ENCODE measurements around the gene TRAPPC3. TPM values are rescaled to one million over a fixed set of nuclear protein-coding genes. Genes with fewer than 3 reads are reported as not detected.

Gene TRAPPC3
- total RNA-seq, 1 experiment from 2014 or later: 141 TPM

GRCh38 chr1:36100376-36100775 is 48.9 kb downstream of the TRAPPC3 start:
- DNase-seq (ENCODE audit: low read depth): no peak

GRCh38 chr1:36099681-36100341 is 49.5 kb downstream of the TRAPPC3 start:
- DNase-seq (ENCODE audit: low read depth): peak; percentile 85

GRCh38 chr1:36098650-36099365 is 50.5 kb downstream of the TRAPPC3 start:
- no peak for DNase-seq (ENCODE audit: low read depth)

DNA sequence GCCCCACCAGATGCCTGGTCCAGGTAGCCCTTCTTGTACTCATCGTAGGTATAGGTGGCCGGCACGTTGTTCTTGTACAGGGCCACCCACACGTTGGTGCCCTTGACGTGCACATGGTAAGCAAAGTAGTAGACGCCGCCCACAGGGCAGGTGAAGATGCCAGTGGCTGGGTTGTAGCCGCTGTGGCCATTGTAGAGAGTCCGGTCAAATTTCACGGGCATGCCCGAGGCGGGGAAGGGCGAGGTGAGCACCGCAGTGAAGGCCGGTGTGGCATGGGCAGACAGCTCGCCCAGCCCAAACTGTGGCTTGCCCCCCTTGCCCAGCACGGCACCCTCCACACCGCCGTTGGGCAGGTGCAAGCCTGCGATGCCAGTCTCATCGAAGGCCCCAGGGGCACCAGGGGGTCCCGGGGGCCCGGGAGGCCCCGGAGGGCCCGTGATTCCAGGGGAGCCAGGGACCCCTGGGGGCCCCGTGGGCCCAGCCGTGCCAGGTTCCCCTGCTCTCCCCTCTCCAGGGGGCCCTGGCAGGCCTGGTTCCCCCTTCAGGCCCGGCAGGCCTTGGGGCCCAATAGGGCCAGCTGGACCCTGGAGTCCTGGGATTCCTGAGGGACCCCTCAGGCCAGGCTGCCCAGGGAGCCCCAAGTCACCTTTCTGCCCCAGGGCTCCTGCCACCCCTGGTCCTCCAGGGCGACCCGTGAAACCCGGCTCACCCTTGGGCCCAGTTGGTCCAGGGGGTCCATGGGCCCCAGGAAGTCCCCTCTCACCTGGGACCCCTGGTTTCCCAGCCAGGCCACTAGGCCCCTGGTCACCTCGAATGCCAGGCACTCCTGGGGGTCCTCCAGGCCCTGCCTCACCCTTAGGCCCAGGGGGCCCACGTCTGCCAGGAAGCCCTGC is 51.3 kb downstream of the TRAPPC3 start:
- DNase-seq (ENCODE audit: low read depth): no peak

DNA sequence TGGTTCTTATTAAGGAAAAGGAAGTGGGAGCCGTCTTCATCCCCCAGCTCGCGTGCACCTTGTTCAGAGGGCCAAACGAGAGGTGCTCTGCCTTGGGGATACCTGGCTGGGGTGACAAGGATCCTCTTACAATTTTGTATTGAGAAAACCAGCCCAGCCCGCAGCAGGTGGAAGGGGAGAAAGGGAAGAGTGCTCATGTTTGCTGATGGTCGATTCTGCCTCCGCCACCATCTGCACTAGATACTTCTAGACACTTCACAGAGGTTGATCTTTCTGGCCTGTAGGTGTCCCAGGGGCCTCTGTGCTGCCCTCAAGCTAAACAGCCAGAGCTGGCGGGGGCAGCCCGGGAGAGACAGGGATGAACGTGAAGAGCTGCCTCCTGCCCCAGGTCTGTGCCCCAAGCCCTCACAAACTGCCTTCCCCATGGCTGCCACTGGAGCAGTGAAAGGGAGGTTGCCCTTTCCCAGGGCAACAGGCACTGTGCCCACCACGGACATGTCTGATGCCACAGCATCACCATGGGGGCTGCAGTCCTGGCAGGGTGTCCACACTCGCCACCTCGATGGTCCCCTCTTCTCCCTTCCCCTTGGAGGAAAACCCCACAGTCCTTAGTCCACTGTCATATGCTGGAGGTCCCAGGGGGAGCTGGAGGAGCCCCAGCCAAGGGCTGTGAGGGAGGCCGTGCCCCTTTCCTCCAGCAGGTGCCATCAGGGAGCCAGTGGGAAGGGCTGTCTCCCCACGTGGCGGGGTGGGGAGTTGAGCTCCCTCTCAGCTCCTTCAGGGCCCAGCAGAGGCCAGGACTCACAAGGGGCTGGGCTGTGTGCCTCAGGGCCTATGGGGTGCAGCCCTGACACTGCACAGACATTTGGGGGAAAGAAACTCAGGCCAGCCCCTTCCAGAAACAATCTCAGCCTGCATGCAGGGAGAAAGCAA is 52.5 kb downstream of the TRAPPC3 start:
- peak; percentile 62 for DNase-seq (ENCODE audit: low read depth)

DNA sequence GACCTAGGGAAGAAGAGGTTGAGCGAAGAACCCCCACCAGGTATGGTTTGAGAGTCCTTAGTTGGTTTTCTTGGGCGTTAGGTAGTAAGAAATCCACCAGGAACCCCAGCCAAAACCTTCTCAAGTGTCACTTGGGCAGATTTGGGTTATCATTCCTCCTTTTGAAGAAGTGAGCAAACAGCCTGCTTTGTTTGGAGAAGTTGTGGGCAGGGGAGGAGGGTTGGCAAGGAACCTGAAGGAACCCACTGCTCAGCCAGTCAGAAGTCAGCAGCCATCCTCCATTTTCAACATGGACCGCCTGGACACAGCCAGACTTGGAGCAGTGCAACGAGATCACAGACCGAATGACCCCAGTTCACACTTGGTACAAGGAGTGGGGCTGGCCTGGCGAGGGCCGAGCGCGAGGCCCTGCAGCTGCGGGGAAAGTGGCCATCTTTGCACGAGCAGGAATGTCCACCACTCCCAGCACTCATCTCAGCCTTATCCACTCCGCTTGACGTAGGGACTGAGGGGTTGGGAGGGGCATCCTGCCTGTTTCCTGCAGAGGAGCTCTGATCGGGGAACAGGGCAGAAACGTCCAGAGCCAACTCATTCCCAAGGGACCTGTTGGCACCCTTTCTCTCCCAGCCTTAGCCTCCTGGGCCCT is 53.4 kb downstream of the TRAPPC3 start:
- DNase-seq (ENCODE audit: low read depth): no peak

DNA sequence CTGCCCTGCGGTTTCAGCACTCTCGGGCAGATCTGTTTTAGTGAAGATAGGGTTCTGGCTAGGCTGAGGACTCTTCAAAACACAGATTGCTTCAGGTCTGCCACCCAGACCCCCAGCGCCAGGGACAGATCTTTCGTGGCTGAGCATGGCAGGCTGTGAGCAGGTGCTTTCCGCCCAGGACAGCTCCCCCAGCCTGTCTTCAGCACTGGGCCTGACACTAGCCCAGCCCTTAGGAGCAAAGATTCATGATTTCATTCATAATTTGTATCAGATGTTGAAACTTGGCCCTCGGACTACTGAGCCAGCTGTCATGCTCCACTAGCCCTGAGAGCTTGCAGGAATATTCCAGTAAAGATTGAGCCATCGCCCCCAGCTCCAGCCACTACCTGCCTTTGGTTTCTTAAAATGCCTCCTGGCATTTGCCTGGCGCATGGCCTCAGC is 54.6 kb downstream of the TRAPPC3 start:
- no peak for DNase-seq (ENCODE audit: low read depth)

DNA sequence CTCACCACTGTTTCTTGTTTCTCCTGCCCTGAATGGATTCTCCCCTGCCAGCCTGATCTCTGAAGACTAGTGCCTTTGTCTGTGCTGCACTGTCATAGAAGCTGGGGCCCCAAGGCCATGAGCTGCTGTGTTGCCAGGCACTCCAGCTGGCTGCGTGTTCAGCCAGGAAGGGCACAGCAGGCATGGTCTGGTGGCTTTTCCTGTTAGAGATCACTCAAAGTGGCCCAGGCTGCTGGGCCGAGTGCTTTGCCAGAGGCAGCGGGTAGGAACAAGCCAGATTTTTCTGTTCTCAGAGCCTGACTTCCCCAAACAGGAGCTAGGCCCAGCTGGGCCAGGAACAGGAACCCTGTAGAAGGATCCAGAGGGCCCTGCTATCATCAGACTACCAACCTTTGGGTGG is 55.4 kb downstream of the TRAPPC3 start:
- DNase-seq (ENCODE audit: low read depth): no peak

GRCh38 chr1:36093226-36093625 is 56.1 kb downstream of the TRAPPC3 start:
- no peak for DNase-seq (ENCODE audit: low read depth)

DNA sequence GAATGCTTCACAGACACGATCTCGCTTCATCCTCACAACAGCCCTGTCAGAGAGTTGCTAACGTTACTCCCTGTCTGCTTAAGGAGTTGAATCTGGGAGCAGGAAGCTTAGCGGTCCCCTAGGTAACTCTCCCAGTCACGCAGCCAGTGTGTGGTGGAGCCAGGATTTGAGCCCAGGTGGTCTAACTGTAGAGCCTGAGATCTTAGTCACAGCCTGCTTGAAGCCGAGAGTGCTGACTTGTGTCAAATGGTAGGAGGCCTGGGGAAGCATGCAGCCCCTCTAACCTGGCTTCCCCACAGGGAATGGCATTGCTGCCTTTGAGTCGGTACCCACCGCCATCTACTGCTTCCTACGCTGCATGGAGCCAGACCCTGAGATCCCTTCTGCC is 56.5 kb downstream of the TRAPPC3 start:
- no peak for DNase-seq (ENCODE audit: low read depth)

DNA sequence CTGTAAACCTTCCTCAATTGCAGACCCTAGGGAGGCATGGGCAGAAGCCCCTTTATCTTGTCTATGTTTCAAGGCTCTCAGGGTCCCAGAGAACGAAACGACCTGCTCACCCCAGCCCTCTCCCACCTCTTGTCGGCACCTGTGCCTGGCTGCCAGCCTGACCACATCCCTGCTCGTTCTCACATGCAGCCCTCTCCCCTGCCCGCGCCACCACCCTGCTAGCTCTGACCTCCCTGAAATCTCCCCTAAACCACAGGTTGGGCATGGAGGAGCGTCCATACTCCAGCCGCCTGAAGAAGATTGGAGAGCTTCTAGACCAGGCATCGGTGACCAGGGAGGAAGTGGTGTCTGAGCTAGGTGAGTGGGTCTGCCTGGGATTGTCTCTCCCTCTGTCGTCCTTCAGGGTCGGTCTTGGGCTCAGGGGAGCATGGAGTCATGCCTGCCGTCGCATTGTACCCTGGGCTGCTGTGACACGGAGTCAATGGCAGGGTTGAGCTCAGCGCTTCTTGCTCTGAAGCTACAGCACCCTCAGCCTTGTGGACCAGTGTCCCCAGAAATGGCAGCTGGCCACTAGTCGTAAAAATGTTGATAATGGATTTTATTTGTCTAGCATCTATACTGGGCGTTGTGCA is 57.0 kb downstream of the TRAPPC3 start:
- no peak for DNase-seq (ENCODE audit: low read depth)

- DNase-seq (ENCODE audit: low read depth): no peak
Measured at GRCh38 chr1:36091698-36092097, 57.6 kb downstream of the TRAPPC3 start.

DNA sequence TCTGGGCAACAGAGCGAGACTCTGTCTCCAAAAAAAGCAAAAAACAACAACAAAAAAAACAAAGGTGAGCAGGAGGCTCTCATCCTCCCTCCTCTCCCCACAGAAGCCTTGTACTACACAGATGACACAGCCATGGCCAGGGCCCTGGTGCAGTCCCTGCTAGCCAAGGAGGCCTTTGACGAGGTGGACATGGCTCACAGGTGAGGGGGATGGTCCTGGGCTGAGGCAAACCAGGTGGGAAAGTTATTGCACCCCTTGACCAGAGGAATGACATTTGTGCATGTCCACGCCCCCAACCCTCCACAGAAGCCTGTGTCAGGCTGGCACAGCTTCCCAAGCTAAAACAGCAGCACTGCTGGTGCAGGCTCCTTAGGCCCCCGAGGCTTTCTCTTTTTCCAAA is 58.1 kb downstream of the TRAPPC3 start:
- DNase-seq (ENCODE audit: low read depth): no peak

GRCh38 chr1:36089393-36090121 is 59.7 kb downstream of the TRAPPC3 start:
- DNase-seq (ENCODE audit: low read depth): peak; percentile 72

DNA sequence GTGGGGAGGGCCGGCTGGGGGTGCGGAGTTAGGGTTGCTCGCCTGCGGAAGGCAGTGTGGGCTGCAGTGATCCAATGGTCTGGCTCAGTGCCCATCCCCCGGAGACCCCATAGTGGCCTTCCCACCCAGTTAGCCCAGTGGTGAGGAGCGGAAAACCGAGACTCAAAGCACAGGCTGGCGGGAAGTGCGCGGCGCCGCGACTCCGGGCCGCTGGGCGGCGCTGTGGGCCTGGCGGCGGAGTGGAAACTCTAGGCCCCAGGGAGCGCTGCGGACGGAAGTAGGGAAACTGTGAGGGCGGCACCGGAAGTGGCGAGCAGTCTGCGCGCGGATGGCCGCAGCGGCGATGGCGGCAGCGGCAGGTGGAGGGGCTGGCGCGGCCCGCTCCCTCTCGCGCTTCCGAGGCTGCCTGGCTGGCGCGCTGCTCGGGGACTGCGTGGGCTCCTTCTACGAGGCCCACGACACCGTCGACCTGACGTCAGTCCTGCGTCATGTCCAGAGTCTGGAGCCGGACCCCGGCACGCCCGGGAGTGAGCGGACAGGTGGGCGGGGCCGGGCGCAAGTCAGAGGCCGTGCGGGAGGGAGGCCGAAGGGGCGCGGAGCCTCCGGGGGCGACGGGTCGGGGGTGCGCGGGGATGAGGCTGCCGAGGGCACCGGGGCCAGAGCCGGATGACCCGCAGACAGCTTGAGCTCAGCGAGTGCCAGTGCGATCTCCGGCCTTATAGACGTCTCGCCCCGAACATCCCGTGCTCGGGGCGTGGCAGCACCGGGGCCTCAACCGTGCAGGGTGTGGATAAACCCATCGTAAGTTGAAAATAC is 60.5 kb downstream of the TRAPPC3 start, which contains the start of gene ADPRS:
Gene ADPRS, plus strand, starts transcription at position 316 of the 816 bp plus-strand sequence. Its CDS starts 13 bp downstream, at position 329.
- peak; percentile 94 for DNase-seq (ENCODE audit: low read depth)

DNA sequence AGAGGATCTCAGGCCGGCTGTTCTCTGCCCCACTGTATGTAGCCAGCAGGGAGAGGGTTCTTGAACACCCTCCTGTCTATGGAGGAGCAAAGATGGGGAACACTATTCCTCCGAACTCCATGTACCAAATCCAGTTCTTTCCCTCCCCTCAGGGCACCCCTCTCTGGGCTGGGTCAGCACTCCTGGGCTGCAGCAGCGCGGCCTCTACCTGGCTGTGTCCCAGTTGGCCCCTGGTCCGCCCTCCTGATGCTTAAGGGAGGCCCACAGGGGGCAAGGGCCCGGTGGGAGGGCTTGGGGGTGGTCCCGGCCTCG is 61.1 kb downstream of the TRAPPC3 start:
- DNase-seq (ENCODE audit: low read depth): no peak

DNA sequence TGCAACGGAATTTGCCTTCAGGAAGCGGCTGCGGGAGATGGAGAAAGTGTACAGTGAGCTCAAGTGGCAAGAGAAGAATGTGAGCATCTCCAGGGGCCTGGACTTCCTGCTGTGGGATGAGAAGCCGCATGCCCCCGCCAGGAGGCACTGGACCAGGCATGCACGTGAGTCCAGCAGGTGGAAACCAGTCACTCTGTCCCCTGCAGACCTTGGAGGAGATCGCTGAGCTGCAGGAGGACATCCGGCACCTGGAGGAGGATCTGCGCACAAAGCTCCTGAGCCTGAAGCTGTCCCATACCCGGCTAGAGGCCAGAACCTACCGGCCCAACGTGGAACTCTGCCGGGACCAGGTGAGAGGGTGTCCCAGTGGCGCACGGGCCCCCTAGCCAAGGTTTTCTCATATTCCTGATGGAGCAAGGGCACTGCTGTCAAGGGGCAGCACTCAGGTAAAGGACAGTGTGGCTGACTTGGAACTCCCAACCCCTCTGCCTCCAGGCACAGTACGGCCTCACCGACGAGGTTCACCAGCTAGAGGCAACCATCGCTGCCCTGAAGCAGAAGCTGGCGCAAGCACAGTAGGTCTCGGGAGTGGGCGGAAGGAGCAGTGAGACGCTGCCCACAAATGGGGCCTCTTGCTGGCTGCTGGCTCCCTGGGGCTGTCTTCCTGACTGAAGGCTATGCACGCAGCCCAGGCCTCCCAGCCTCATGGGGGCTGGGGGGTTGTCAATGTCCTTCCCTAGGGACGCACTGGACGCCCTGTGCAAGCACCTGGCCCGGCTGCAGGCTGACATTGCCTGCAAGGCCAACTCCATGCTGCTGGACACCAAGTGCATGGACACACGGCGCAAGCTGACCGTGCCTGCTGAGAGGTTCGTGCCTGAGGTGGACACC is 61.8 kb downstream of the TRAPPC3 start:
- no peak for DNase-seq (ENCODE audit: low read depth)

Data from Daoy (cell line).